HG02943 (cell line): ENCODE results near the gene MCEMP1.
"Not testable (repeated sequence)": the region's sequence is repeated elsewhere in the genome, so short reads cannot be mapped to it uniquely, and the experiment has no call there.

Experiments used
- ATAC-seq: cut with Tn5 transposase; IDR thresholded peaks from one replicate; pipeline ENCODE4 v1.9.1; 2021; ENCODE audit warnings: mild to moderate bottlenecking, low read depth, moderate library complexity; ENCODE audit not compliant: unreplicated experiment

MCEMP1 gene

DNA sequence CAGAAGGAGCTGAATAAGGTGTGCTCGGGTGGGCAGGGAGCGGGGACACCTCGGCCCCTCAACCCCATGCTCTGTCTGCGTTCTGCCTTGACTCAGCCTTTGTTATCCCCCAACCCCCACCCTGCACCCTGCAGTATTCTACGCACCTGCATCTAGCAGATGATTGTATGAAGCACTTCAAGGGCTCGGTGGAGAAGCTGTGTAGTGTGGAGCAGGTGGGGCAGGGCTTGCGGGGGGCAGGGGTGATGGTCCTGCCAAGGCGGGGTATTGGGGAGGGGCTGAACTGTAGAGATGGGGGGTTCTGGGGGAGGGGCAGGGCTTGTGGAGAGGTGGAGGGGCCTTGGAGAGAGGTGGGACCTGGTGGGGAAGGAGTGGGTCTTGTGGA lies 33.9 kb upstream of the MCEMP1 start:
- no peak for ATAC-seq

DNA sequence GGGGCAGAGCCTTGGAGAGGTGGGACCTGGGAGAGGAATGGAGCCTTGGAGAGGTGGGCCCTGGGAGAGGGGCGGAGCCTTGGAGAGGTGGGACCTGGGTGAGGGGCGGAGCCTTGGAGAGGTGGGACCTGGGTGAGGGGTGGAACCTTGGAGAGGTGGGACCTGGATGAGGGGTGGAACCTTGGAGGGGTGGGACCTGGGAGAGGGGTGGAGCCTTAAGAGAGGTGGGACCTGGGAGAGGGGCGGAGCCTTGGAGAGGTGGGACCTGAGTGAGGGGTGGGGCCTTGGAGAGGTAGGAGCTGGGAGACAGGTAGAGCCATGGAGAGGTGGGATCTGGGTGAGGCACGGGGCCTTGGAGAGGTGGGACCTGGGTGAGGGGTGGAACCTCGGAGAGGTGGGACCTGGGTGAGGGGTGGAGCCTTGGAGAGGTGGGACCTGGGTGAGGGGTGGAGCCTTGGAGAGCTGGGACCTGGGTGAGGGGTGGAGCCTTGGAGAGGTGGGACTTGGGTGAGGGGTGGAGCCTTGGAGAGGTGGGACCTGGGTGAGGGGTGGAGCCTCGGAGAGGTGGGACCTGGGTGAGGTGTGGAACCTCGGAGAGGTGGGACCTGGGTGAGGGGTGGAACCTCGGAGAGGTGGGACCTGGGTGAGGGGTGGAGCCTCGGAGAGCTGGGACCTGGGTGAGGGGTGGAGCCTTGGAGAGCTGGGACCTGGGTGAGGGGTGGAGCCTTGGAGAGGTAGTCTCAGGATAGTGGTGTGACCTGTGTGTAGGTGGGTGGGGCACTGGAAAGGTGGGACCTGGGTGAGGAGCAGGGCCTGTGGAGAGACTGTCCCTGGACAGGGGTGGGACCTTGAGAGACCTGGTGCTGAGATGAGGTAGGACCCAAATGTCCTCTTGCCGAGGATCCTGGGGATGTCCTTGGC lies 33.0 kb upstream of the MCEMP1 start:
- ATAC-seq = not testable (repeated sequence)

DNA sequence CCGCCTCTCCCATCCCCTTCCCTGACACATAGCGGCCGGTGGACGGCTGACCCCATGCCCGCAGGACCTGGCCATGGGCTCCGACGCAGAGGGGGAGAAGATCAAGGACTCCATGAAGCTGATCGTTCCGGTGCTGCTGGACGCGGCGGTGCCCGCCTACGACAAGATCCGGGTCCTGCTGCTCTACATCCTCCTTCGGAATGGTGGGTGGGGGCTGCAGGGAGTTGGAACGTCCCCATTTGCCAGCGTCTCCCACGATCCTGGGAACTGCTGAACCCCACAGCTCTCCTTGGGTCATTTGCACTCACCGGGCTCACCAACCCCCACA lies 32.4 kb upstream of the MCEMP1 start:
- no peak for ATAC-seq

DNA sequence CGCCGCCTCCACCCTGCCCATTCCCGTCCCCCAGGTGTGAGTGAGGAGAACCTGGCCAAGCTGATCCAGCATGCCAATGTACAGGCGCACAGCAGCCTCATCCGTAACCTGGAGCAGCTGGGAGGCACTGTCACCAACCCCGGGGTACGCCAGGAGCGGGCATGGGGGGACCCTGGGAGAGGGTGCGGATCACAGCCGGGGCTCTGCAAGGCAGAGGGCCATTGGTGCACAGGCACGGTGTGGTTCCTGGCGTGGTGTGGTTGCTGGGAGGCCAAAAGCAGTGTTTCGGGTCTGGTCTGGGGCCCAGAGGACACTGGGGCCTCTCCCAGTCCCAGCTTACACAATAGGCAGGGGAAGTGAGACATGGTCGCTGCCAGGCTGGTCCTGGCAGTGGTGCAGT lies 31.7 kb upstream of the MCEMP1 start:
- no peak for ATAC-seq

DNA sequence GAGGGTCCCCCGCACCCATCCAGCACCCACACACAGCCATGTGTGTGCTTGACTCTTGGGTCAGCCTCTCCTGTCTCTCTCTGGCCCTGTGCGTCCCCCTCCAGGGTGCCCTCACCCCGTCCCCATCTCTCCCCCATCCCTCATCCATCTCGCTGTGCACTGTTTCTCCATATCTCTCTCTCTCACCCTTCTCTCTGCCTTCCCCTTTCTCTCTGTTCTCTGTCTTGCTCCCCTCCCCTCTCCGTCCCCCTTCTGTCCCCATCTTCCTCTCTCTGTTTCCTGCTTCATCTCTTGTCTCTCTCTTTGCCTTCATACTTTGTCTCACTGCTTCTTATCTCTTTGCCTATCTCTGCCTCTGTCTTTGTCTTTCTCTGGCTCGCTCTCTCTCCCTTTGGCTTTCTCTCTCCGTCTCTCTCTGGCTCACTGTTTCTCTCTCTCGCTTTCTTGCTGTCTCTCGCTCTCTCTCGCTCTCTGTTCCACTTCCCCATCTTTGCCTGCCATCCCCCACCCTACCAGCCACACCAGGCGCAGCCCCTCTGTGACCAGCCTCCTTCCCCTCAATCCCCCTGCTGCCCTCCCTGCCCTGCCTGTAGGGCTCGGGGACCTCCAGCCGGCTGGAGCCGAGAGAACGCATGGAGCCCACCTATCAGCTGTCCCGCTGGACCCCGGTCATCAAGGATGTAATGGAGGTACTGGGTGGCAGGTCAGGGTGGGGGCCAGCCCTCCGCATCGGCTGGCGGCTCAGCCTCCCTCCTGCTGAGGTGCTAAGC lies 31.0 kb upstream of the MCEMP1 start:
- no peak for ATAC-seq

DNA sequence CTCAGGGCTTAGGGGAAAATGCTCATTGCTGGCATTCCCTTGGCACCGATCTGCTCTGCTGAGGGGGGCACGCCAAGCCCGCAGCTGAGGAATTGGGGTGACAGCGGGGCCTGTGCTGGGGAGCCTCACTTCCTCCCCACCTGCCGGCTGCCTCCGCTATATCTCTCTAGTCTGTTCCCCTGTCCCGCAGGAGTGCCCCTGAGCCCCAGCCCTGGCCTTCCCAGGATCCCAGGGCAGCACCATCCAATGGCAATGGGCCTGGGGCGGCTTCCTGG lies 30.5 kb upstream of the MCEMP1 start:
- ATAC-seq = no peak

DNA sequence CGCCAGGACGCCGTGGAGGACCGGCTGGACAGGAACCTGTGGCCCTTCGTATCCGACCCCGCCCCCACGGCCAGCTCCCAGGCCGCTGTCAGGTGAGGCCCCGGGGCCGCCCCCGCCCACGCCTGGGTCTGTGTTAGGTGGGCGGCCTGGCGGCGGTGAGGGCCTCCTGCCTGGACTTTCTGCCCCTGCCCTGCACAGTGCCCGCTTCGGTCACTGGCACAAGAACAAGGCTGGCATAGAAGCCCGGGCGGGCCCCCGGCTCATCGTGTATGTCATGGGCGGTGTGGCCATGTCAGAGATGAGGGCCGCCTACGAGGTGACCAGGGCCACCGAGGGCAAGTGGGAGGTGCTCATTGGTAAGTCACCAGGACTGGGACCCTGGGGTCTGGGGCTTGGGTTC lies 29.7 kb upstream of the MCEMP1 start:
- no peak for ATAC-seq

DNA sequence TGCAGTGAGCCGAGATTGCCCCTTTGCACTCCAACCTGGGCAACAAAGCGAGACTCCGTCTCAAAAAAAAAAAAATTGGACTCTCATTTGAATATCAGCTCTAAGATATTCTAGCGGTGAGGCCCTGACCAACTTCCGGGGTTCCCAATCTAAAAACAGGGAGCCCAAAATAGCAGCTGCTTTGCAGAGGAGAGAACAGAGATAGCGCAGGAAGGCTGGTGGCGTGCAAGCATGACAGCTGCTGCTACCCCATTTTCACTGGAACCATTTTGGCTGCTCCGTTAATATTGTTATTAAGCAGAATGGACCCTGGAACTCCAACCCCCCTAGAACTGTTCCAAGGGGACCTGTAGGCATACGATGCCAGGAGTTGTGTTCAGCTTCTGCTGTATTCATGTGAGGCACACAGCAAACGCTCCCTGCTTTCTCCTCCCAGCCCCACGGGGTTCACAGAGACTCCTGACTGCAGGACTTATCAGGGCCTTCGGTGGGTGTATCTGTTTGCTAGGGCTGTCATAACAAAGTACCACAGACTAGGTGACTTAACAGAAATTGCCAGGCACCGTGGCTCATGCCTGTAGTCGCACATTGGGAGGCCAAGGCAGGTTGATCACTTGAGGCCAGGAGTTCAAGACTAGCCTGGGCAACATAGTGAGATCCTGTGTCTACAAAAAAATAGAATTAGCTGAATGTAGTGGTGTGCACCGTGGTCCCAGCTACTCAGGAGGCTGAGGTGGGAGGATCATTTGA lies 28.4 kb upstream of the MCEMP1 start:
- ATAC-seq = no peak

DNA sequence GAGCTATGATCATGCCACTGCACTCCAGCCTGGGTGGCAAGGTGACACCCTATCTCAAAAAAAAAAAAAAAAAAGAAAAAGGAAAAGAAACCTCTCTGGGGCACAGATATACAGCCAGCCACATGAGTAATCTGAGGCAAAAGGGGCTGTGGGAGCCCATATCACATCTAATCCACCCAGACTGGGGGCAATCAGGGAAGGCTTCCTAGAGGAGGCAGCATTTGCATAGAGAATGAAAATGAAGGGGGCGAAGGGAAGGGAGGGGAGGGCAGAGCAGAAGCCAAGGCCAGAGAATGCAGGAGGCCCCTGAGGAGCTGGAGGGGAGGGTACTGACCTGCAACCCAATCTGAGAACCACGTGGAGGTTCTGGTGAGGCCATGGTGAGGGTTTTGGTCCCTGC lies 26.7 kb upstream of the MCEMP1 start:
- ATAC-seq = no peak

DNA sequence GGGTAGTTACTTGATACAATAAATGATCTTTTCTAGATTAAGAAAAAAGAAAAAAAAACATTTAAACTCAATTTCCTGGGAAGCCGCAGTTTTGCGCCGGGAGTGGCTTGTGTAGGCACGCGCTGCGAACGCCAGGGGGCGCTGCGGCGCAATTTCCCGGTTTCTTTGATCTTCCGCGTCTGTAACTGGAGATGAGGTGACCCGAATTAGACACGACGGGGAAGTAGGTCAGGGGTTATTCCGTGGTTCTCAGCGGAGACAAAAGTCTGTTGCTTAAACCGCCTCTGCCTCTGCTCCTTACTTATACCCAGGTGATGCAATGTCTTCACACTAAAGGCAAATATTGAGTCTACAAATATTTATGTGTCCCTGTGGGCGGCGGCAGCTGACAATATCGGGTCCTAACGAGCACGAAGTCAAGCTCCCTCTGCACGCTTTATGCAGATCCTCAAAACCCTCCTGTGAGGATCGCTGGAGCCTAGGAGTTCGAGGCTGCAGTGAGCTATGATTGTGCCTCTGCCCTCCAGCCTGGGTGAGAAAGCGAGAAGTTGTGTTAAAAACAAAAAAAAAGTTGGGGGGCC lies 24.7 kb upstream of the MCEMP1 start:
- ATAC-seq = no peak

DNA sequence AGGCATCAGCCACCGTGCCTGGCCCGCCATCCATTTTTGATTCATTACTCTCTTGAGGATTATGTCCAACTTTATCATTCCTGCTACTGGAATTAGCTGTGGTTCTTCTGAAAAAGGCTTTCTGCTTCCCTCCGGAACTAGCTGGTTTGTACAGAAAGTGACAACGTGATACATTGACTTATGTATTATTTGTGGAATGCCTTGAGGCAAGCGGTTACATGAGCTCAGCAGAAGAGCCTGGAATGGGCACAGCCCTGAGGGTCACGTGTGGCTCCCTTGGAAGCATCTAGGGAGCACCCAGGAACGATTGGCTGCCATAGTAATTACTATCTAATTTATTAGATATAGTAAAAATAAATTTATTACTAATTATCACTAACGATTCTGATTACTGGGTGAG lies 22.5 kb upstream of the MCEMP1 start:
- no peak for ATAC-seq

DNA sequence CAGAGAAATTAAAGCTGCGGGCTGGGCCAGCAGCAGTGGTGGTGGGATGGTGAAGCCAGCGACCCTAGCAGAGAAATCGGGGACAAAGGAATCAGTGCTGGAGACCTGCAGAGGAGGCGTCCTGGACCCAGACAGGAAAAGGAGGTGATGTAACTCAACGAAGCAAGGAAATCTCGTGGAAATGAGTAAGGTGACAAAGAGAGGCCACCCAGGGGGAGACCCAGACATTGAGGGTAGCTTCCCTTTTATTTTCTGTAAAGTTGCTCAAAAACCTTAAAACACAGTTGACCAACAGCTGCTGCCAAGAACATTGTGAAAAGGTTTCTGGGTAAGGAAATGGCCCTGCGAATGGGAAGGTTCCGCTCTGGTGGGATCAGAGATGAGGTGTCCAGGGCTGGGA lies 21.3 kb upstream of the MCEMP1 start:
- ATAC-seq = no peak

DNA sequence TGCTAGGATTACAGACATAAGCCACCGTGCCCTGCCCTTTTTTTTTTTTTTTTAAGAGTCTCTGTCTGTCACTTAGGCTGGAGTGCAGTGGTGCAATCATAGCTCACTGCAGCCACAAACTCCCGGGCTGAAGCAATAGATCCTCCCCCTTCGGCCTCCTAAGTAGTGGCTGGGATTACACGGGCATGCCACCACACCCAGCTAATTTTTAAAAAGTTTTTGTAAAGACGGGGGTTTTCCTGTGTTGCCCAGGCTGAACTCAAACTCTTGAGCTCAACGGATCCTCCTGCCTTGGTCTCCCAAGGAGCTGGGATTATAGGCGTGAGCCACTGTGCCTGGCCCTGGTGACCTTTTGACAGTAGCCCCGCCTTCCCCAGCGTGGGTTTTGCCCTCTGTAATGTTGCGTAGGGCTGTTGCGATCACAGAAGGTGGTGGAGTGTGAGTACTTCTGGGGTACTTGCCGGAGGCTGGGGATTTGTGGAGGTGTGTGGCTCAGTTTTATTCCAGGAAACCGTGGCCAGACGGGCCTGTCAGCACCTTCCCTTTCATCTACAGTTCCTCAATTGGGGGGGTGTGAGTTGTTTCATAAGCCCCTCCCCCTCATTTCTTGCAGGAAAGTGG lies 19.6 kb upstream of the MCEMP1 start:
- ATAC-seq = no peak

DNA sequence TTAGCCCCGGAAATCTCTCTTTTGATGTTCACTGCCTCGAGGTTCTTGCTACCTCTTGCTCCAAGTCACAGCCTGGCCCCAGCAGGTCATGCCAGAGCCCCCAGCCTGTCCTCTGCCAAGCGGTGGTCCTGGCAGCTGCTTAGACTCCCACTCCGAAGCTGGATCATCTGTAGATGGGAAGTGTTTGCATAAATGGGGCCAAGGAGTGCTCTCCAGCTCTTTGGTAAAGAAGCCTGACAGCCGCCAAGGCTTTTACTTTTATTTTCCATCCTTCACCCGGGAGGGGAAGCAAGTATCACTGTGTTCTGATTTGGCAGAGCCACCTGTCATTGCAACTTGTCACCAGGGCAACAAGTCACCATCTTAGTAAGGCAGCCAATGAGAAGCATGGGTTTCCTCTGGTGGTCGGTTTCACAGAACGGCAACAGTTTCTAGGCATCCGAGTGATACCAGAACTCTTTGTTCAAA lies 18.6 kb upstream of the MCEMP1 start:
- no peak for ATAC-seq

DNA sequence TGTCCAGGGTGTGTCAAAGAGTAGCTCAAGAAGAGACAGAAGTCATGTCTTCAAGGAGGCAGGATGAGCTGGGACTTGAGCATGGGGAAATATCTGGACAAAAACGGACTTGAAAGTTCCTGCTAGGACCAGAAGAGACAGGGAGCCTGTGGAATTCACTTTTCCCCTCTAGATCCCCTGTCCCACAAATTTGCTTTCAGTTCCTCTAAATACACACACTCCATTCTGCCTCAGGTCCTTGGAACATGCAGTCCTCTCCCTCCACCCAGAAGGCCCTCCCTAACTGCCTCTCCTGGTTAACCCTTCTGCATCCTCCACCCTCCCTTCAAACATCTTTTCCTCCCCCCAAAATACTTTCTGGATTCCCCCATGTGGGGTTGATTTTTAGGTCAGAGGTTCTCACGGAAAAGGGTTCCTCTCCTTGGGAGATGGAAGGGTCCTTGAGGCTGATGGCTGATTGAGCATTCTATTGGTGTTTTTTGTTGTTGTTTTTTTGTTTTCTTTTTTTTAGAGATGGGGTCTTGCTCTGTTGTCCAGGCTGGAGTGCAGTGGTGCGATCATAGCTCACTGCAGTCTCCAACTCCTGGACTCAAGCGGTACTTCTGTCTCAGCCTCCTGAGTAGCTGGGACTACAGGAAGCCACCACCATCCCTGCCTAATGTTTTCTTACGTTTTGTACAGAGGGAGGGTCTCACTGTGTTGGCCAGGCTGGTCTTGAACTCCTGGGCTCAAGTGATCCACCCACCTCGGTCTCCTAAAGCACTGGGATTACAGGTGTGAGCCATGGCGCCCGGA lies 14.9 kb upstream of the MCEMP1 start:
- no peak for ATAC-seq

DNA sequence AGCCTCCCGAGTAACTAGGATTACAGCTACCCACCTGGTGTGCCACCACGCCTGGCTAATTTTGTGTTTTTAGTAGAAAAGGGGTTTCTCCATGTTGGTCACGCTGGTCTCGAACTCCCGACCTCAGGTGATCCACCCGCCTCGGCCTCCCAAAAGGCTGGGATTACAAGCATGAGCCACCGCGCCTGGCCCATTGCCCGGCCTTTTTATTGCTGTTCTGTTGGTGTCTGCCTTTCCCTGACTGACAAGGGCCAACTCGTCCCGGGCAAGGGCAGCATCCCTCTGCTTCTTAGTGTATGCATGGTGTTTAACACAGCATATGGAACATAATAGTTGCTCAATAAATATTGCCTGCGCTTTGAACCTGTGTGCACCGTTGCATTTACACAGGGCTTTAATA lies 14.2 kb upstream of the MCEMP1 start:
- no peak for ATAC-seq

DNA sequence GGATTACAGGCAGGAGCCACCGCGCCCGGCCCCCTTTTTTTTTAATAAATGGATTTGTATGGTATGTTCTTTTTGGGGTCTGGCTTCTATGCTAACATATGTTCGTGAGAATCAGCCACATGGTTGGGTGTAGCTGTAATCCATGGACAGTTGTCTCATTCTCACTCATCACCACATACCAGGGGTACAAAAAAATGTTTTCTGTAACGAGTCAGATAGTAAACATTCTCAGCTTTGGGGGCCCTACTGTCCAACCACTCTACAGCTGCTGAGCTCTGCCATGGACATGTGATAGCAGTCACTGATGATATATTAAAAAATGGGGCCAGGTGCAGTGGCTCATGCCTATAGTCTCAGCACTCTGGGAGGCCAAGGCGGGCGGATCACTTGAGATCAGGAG lies 13.2 kb upstream of the MCEMP1 start:
- ATAC-seq = no peak

DNA sequence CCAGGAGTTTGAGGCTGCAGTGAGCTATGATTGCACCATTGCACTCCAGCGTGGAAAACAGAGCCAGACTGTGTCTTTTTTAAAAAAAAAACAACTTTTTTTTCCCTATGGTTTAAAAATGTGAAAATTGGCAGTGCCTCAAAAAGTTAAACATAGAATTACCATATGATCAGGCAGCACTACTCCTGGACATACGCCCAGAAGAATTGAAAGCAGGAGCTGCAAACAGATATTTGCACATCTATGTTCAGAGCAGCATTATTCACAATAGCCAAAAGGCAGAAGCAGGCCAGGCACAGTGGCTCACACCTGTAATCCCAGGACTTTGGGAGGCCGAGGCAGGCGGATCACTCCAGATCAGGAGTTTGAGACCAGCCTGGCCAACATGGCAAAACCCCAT lies 11.8 kb upstream of the MCEMP1 start:
- ATAC-seq = no peak

DNA sequence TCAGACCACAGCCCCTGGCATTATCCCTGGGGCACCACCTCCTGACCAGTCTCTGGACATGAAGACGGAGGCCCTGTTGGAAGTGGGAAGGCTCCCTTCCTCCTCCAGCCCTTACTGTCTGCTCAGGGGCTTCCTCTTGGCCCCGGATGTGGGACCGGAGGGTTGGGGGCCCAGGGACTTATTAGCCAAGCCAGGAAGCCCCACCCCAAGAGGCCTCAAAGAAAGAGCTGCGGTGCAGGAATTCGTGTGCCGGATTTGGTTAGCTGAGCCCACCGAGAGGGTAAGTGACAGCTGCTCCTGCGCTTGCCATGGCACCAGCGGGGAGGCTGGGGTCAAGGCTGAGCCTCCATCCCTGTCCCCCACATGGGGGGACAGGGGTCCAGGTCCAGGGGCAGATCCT lies 8.0 kb upstream of the MCEMP1 start, which contains the start of gene RETN:
Gene RETN (plus strand): TSS at position 208 of the 400 bp plus-strand sequence. CDS start 278 bp downstream, outside the sequence.
- no peak for ATAC-seq

DNA sequence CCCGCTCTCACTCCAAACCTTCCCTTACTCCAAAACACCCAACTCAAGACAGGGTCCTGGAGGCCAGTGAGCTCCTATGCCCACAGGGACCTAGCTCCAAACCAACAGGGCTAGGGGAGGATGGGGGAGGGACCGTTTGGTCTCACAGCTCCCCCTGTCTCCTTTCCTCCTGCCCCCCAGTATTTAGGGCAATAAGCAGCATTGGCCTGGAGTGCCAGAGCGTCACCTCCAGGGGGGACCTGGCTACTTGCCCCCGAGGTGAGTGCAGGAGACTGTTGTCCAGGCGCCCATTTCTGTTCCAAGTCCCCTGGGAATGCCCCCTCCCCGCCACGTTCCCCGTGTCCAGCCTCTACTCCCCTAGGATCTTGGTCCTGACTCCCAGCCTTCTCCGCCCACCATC lies 7.2 kb upstream of the MCEMP1 start:
- ATAC-seq = no peak
